ENCODE data around the gene ALDH1A1. TPM values are rescaled to one million over a fixed set of nuclear protein-coding genes. Genes with fewer than 3 reads are reported as not detected.

Gene ALDH1A1
- polyA plus RNA-seq, 3 donors: 28.6 to 117 (median 105) TPM

GRCh38 chr9:72925891-72926290 is 27.0 kb downstream of the ALDH1A1 start:
- WGBS (ENCODE audit: insufficient coverage): no CpG with 5 or more reads among the region's 1 CpG
- H3K4me3 Mint-ChIP-seq: no peak overlapping the region
- H3K27ac Mint-ChIP-seq: peak overlapping the region; percentile 90 to 98 (median 94)
- H4K20me1 ChIP-seq (ENCODE audit: insufficient read depth, low read length): no peaks in the 10 kb centered on the region
- H2AFZ ChIP-seq (ENCODE audit: insufficient read depth, low read depth, low read length, poor library complexity, severe bottlenecking): no peak overlapping the region
- peak overlapping the region; percentile 45 for H3K4me2 ChIP-seq (replicated peaks; ENCODE audit: extremely low read depth, low read length, poor library complexity, severe bottlenecking)
- peaks cover 25% of the 10 kb centered on the region for H3K4me1 Mint-ChIP-seq
- H3K9ac ChIP-seq (ENCODE audit: insufficient read depth, low read length, poor library complexity, severe bottlenecking): peak overlapping the region; percentile 9
- H3K27me3 ChIP-seq (ENCODE audit: control insufficient read depth in 2 of 2, insufficient read depth in 2 of 2, low read length in 2 of 2): no peaks in the 10 kb centered on the region
- H3K36me3 Mint-ChIP-seq: peaks cover 44 to 59% of the 10 kb centered on the region in 2 donors
- H3K4me1 ChIP-seq (ENCODE audit: control insufficient read depth in 1 of 2, insufficient read depth in 2 of 2, low read length in 2 of 2): peaks cover 22 to 29% of the 10 kb centered on the region in 2 donors
- peak; percentile 29 to 71 (median 58) for DNase-seq
- intact Hi-C loops (cut with micrococcal nuclease): no loop called here
- peaks cover 0 to 2% (median 0%) of the 10 kb centered on the region in 3 donors for H3K27me3 Mint-ChIP-seq (ENCODE audit: low read depth in 3 of 3)
- peaks cover 0 to 4% (median 0%) of the 10 kb centered on the region in 7 donors for H3K9me3 Mint-ChIP-seq
- H3K4me3 ChIP-seq (replicated peaks in 1 of 3; ENCODE audit: low read depth in 2 of 3, low read length in 3 of 3): peak overlapping the region in 1 of 3 experiments; percentile 28
- no peaks in the 10 kb centered on the region for H3K79me2 ChIP-seq (ENCODE audit: insufficient read depth, low read length)
- H3K36me3 ChIP-seq (replicated peaks in 1 of 2; ENCODE audit: control insufficient read depth in 1 of 2, insufficient read depth in 2 of 2, low read length in 2 of 2): peaks cover 0 to 6% of the 10 kb centered on the region in 2 donors
- TF ChIP-seq, protein P1, sequence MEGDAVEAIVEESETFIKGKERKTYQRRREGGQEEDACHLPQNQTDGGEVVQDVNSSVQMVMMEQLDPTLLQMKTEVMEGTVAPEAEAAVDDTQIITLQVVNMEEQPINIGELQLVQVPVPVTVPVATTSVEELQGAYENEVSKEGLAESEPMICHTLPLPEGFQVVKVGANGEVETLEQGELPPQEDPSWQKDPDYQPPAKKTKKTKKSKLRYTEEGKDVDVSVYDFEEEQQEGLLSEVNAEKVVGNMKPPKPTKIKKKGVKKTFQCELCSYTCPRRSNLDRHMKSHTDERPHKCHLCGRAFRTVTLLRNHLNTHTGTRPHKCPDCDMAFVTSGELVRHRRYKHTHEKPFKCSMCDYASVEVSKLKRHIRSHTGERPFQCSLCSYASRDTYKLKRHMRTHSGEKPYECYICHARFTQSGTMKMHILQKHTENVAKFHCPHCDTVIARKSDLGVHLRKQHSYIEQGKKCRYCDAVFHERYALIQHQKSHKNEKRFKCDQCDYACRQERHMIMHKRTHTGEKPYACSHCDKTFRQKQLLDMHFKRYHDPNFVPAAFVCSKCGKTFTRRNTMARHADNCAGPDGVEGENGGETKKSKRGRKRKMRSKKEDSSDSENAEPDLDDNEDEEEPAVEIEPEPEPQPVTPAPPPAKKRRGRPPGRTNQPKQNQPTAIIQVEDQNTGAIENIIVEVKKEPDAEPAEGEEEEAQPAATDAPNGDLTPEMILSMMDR (IDR thresholded peaks at IDR 0.05): no peak
- H3K27ac ChIP-seq (ENCODE audit: low read depth in 1 of 2, low read length in 2 of 2): peak overlapping the region; percentile 52 to 87
- H3K9me3 ChIP-seq (replicated peaks in 1 of 2; ENCODE audit: control insufficient read depth in 1 of 2, insufficient read depth in 1 of 2, low read length in 2 of 2): no peaks in the 10 kb centered on the region

DNA sequence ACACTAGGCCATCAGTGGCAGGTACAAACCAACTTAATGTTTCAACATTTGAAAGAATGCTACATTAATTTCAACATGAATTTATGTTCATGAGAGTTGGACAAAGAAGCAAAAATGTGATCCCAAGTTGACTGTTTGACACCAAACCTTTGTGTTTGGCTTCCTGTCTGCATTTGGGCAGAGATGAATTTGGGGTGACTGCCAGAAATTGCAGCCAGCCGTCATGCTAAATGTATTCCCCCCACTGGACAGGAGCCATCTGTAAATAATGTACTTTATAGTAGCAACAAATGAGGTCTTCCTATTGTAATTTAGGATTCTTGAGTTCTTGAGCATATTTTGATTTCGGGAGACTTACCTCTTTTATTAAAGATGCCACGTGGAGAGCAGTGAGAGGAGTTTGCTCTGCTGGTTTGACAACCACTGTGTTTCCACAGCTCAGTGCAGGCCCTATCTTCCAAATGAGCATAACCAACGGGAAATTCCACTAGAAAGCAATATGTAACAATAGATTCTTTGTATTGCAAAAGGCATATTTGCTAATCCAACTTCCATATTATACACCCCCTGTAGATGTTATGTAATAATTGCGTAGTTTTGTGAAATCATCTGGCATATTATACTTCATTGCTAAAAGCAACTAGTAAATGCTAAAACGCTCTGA is 27.6 kb downstream of the ALDH1A1 start:
- Histone ChIP-seq H3K27me3 (ENCODE audit: control insufficient read depth in 2 of 2, insufficient read depth in 2 of 2, low read length in 2 of 2) (no peaks in the 10 kb centered on the region), H3K36me3 (replicated peaks in 1 of 2; ENCODE audit: control insufficient read depth in 1 of 2, insufficient read depth in 2 of 2, low read length in 2 of 2) (peaks cover 0 to under 1% of the 10 kb centered on the region in 2 donors), H3K4me3 (replicated peaks in 1 of 3; ENCODE audit: low read depth in 2 of 3, low read length in 3 of 3) (peak overlapping the region in 1 of 3 experiments; percentile 28), H3K9ac (ENCODE audit: insufficient read depth, low read length, poor library complexity, severe bottlenecking) (peak overlapping the region; percentile 9), H4K20me1 (ENCODE audit: insufficient read depth, low read length) (no peaks in the 10 kb centered on the region), H2AFZ (ENCODE audit: insufficient read depth, low read depth, low read length, poor library complexity, severe bottlenecking) (no peak overlapping the region), H3K79me2 (ENCODE audit: insufficient read depth, low read length) (no peaks in the 10 kb centered on the region), H3K27ac (ENCODE audit: low read depth in 1 of 2, low read length in 2 of 2) (peak overlapping the region; percentile 77 to 87), H3K4me2 (replicated peaks; ENCODE audit: extremely low read depth, low read length, poor library complexity, severe bottlenecking) (peak overlapping the region; percentile 45), H3K9me3 (replicated peaks in 1 of 2; ENCODE audit: control insufficient read depth in 1 of 2, insufficient read depth in 1 of 2, low read length in 2 of 2) (no peaks in the 10 kb centered on the region), H3K4me1 (ENCODE audit: control insufficient read depth in 1 of 2, insufficient read depth in 2 of 2, low read length in 2 of 2) (peaks cover 22 to 29% of the 10 kb centered on the region in 2 donors)
- intact Hi-C loops (cut with micrococcal nuclease): no loop called here
- H3K9me3 Mint-ChIP-seq: peaks cover 0 to 4% (median 0%) of the 10 kb centered on the region in 7 donors
- TF ChIP-seq, protein P1 (IDR thresholded peaks at IDR 0.05): no peak
- H3K4me1 Mint-ChIP-seq: peaks cover 25% of the 10 kb centered on the region
- H3K27ac Mint-ChIP-seq: peak overlapping the region; percentile 90 to 98 (median 95)
- peaks cover 41 to 56% of the 10 kb centered on the region in 2 donors for H3K36me3 Mint-ChIP-seq
- H3K4me3 Mint-ChIP-seq: no peak overlapping the region
- WGBS (ENCODE audit: insufficient coverage): 30% methylated on average over 2 of the region's 6 CpGs
- DNase-seq: peak; percentile 78 to 96 (median 92)
- peaks cover 0 to 2% (median 0%) of the 10 kb centered on the region in 3 donors for H3K27me3 Mint-ChIP-seq (ENCODE audit: low read depth in 3 of 3)

All from CD14-positive monocyte (primary cell).